Transverse colon (tissue), 4 donors: ENCODE data around the gene LRPPRC.

ENCODE experiments used
- CTCF ChIP-seq, 5 experiments: fragments of 200-600 bp in 3 of 5; fragments of 450-650 bp in 2 of 5; sonication (generic) in 3 of 5; IDR thresholded peaks; 1 replicate in 2 of 5; 2 replicates in 3 of 5; pipeline ENCODE4 v1.5.1; 2016 to 2017; ENCODE audit warnings: antibody characterized with exemption in 5 of 5, inconsistent platforms in 3 of 5, mild to moderate bottlenecking in 2 of 5, moderate library complexity in 1 of 5
- POLR2AphosphoS5 ChIP-seq, 3 donors: sonication (generic); formaldehyde crosslinking; IDR thresholded peaks; one replicate each; pipeline ENCODE4 v1.6.1; 2016; ENCODE audit warnings: antibody characterized with exemption in 3 of 3

GRCh38 chr2:43848214-43848613, 147.6 kb downstream of the LRPPRC start:
- TF ChIP-seq POLR2AphosphoS5 (IDR thresholded peaks at IDR 0.05) (no peak), CTCF (IDR thresholded peaks at IDR 0.05) (no peak)
